K562 (cell line): ENCODE data around the gene MAD2L1BP. TPM values are rescaled to one million over a fixed set of nuclear protein-coding genes. Genes with fewer than 3 reads are reported as not detected.

Experiments
- ATAC-seq: fragments of 200-7000 bp; cut with Tn5 transposase; 3 replicates; pipeline ENCODE4 v1.9.1; 2020; ENCODE audit warnings: moderate library complexity
- BruUV-seq: library from RNA; stranded (reverse); fragments of 400-500 nt; replicated peaks from 2 replicates; lab custom pipeline; 2021; lab: Mats Ljungman, UMichigan
- CTCF ChIA-PET: fragments of 300-600 bp; formaldehyde crosslinking; extraction: SDS; loops from one replicate; lab custom pipeline; 2021; ENCODE audit warnings: low intra/inter-chr PET ratio; lab: Yijun Ruan, JAX
- POLR2A ChIA-PET: fragments of 300-600, 350-650 bp; sonication (Branson Sonifier 250); formaldehyde crosslinking; extraction: SDS; loops from one replicate; lab custom pipeline; 2021; ENCODE audit warnings: antibody characterized with exemption, inconsistent platforms; lab: Yijun Ruan, JAX
- DNase-seq, 4 experiments: peaks; one replicate each; pipeline versions ENCODE4 v3.0.0 to v3.0.0-alpha.2; 2011 to 2018; ENCODE audit warnings: low spot score in 3 of 4, mixed read lengths in 3 of 4; ENCODE audit errors: extremely low read depth in 1 of 4
- FAIRE-seq: peaks from 2 replicates; lab custom pipeline; 2011; peaks lifted over from hg19 to GRCh38; lab: Jason Lieb, UNC
- H2AFZ ChIP-seq: 2 replicates; pipeline ENCODE4 v1.6.0; 2011; ENCODE audit warnings: low read depth, low read length, control low read depth, inconsistent platforms
- H3K27ac ChIP-seq: fragments of 200-600 bp; 3 replicates; pipeline ENCODE4 v1.8.0; 2011; ENCODE audit warnings: low read depth, mild to moderate bottlenecking, control low read depth, inconsistent platforms, low read length, moderate library complexity, mixed read lengths; ENCODE audit errors: extremely low read depth
- H3K27me3 ChIP-seq, 2 experiments: fragments of 300-600 bp in 1 of 2; 2 replicates in 1 of 2; 3 replicates in 1 of 2; pipeline versions ENCODE4 v1.6.0 to v1.8.0; 2011; ENCODE audit warnings: inconsistent platforms in 2 of 2, low read length in 2 of 2, mild to moderate bottlenecking in 1 of 2, mixed read lengths in 1 of 2, moderate library complexity in 1 of 2; ENCODE audit not compliant: control insufficient read depth in 2 of 2, insufficient read depth in 2 of 2
- H3K36me3 ChIP-seq: fragments of 300-600 bp; 3 replicates; pipeline ENCODE4 v1.8.0; 2011; ENCODE audit warnings: mild to moderate bottlenecking, low read length, inconsistent platforms; ENCODE audit not compliant: control insufficient read depth, insufficient read depth
- H3K4me1 ChIP-seq, 2 experiments: fragments of 200-600 bp in 1 of 2; replicated peaks in 1 of 2; 2 replicates in 1 of 2; 3 replicates in 1 of 2; pipeline versions ENCODE4 v1.5.1 to v1.8.0; 2011; ENCODE audit warnings: inconsistent platforms in 2 of 2, low read length in 2 of 2, mild to moderate bottlenecking in 1 of 2, mixed read lengths in 1 of 2, moderate library complexity in 1 of 2; ENCODE audit not compliant: control insufficient read depth in 2 of 2, insufficient read depth in 2 of 2
- H3K4me2 ChIP-seq: 2 replicates; pipeline ENCODE4 v1.6.1; 2011; ENCODE audit warnings: low read length, control low read depth, inconsistent platforms, mixed read lengths; ENCODE audit not compliant: insufficient read depth
- H3K4me3 ChIP-seq: fragments of 200-600 bp; sonication (generic), shearing (Covaris generic); 2 replicates; pipeline ENCODE4 v1.5.1; 2016; ENCODE audit warnings: control low read depth, inconsistent platforms
- H3K79me2 ChIP-seq: fragments of 200-600 bp; 3 replicates; pipeline ENCODE4 v1.8.0; 2011; ENCODE audit warnings: low read length, inconsistent platforms; ENCODE audit not compliant: control insufficient read depth, insufficient read depth
- H3K9ac ChIP-seq, 2 experiments: 2 replicates each; pipeline versions ENCODE4 v1.6.0 to v1.6.1; 2011; ENCODE audit warnings: low read depth in 2 of 2, low read length in 2 of 2, control low read depth in 1 of 2, inconsistent platforms in 1 of 2, mild to moderate bottlenecking in 1 of 2, mixed read lengths in 1 of 2; ENCODE audit not compliant: insufficient read depth in 1 of 2
- H3K9me1 ChIP-seq: one replicate; pipeline ENCODE4 v1.6.0; 2011; ENCODE audit warnings: inconsistent platforms, mild to moderate bottlenecking, low read length, moderate library complexity; ENCODE audit not compliant: control insufficient read depth, insufficient read depth
- H3K9me3 ChIP-seq: replicated peaks from 2 replicates; pipeline ENCODE4 v1.5.1; 2011; ENCODE audit warnings: low read depth, low read length, inconsistent platforms; ENCODE audit not compliant: control insufficient read depth, insufficient read depth
- H4K20me1 ChIP-seq: replicated peaks from 2 replicates; pipeline ENCODE4 v1.6.1; 2011; ENCODE audit warnings: low read length, inconsistent platforms, mixed read lengths; ENCODE audit not compliant: control insufficient read depth, insufficient read depth
- FOXP1 ChIP-seq: sonication (generic); formaldehyde crosslinking; IDR thresholded peaks from 2 replicates; pipeline ENCODE4 v1.8.0; 2022; ENCODE audit warnings: mild to moderate bottlenecking, missing genetic modification reagents
- GATAD2A ChIP-seq: fragments of 450-650 bp; IDR thresholded peaks from 2 replicates; pipeline ENCODE4 v1.6.1; 2017
- POLR2B ChIP-seq: fragments of 450-650 bp; IDR thresholded peaks from 2 replicates; pipeline ENCODE4 v1.6.1; 2018; ENCODE audit warnings: low read depth; ENCODE audit not compliant: partially characterized antibody
- POLR2G ChIP-seq: fragments of 200-400 bp; formaldehyde crosslinking; IDR thresholded peaks from 2 replicates; pipeline ENCODE4 v1.6.1; 2017; ENCODE audit warnings: low read depth, mild to moderate bottlenecking, antibody characterized with exemption, low read length, moderate library complexity
- PTRF ChIP-seq: fragments of 450-650 bp; IDR thresholded peaks from 2 replicates; pipeline ENCODE4 v1.6.1; 2016; ENCODE audit warnings: mild to moderate bottlenecking, missing genetic modification characterization, missing compliant biosample characterization
- RBFOX2 ChIP-seq: fragments of 200-400 bp; formaldehyde crosslinking; IDR thresholded peaks from 2 replicates; pipeline ENCODE4 v1.6.1; 2017; ENCODE audit warnings: low read depth, mild to moderate bottlenecking, low read length, moderate library complexity
- RBM22 ChIP-seq: fragments of 200-400 bp; formaldehyde crosslinking; IDR thresholded peaks from 2 replicates; pipeline ENCODE4 v1.6.1; 2018; ENCODE audit warnings: low read length, low read depth; ENCODE audit not compliant: poor library complexity, severe bottlenecking
- RHOXF2B ChIP-seq: fragments of 250-450 bp; sonication (Bioruptor Pico); conservative IDR thresholded peaks from 2 replicates; pipeline ENCODE4 v1.5.1; 2021
- WHSC1 ChIP-seq: IDR thresholded peaks from one replicate; pipeline ENCODE4 v1.6.1; 2012; ENCODE audit warnings: low read length, control low read depth, inconsistent platforms
- WGBS: fragments of 100-300 bp; shearing (Covaris generic); methylation state at CpG from one replicate; pipeline ENCODE4 v1.1.6; 2016; ENCODE audit warnings: low coverage, mixed read lengths; ENCODE audit not compliant: insufficient coverage; ENCODE audit errors: missing lambda C conversion rate; 5-methylcytosine and 5-hydroxymethylcytosine counted together
- in situ Hi-C: fragments of 300-500 bp; cut with MboI; formaldehyde crosslinking; loops from 4 replicates; pipeline ENCODE4 v1.15.0; 2018; ENCODE audit warnings: inconsistent platforms, mixed read lengths
- intact Hi-C: fragments of 100-400 bp; cut with micrococcal nuclease; formaldehyde crosslinking; loops from 2 replicates; pipeline ENCODE4 v1.14.2; 2022
- polyA plus RNA-seq, 8 experiments: library from polyadenylated mRNA; depleted of rRNA in 4 of 8; stranded (reverse) in 5 of 8; unstranded in 3 of 8; fragments of >200 nt; fragmentation: Nextera tagmentation in 2 of 8; fragmentation: Illumina TruSeq in 1 of 8; extraction: Ambion mirVana in 2 of 8; extraction: Trizol in 1 of 8; gene quantifications; 2 replicates each; pipeline versions ENCODE4 v1.2.1 to v1.2.3, GENCODE V29; 2011 to 2014; ENCODE audit warnings: inconsistent platforms in 1 of 8, missing spikeins in 1 of 8
- total RNA-seq, 7 experiments: library from RNA; depleted of rRNA in 6 of 7; stranded (reverse); fragments of >200 nt in 6 of 7; fragmentation: Illumina TruSeq in 2 of 7; extraction: Trizol in 2 of 7; gene quantifications; 2 replicates each; pipeline versions ENCODE4 v1.2.1 to v1.2.3, GENCODE V29; 2011 to 2021; ENCODE audit warnings: low replicate concordance in 1 of 7
- TF ChIP-seq, protein P1 (sequence below): sonication (generic); formaldehyde crosslinking; IDR thresholded peaks from 2 replicates; pipeline ENCODE4 v1.8.0; 2022; ENCODE audit warnings: mild to moderate bottlenecking, missing genetic modification reagents

Gene MAD2L1BP
- total and polyA plus RNA-seq, 9 of the 15 experiments (the other 6 are each of a cell fraction or from before 2014, with no cell fraction given): 69.7 to 321 (median 111) TPM

DNA sequence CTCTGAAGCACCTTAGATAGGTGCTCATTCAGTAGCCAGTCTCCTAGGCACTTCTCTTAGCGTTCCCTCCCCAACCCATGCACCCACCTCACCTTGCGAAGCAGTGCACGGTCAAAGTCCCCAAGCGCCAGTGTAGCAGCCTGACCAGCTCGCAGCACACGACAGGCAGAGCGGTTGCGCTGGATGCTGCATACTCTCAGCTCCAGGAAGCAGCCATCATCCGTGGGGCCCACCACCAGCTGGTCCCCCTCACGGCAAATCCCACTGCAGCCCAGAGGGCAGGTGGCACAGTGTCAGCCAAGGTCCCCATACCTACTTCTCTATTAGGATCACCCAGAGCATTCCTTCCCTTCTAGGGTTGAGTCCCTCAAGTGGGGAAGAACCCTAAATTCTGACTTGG lies 13.1 kb upstream of the MAD2L1BP start:
- Histone ChIP-seq H3K27ac (no peak overlapping the region), H4K20me1 (0 out of 2 replicates have a peak, but pooled peaks cover 7% of the 10 kb centered on the region), H3K9me1 (peaks cover 13% of the 10 kb centered on the region), H3K4me1 (peaks cover 16 to 19% of the 10 kb centered on the region in 2 experiments), H3K9me3 (no peaks in the 10 kb centered on the region), H3K79me2 (peaks cover 39% of the 10 kb centered on the region), H3K4me3 (no peak overlapping the region), H2AFZ (no peak overlapping the region), H3K9ac (peak overlapping the region in 1 of 2 experiments; percentile 62; a peak in 1 of 4 replicates), H3K4me2 (no peak overlapping the region), H3K36me3 (peaks cover 83% of the 10 kb centered on the region), H3K27me3 (no peaks in the 10 kb centered on the region)
- no TSS peak for BruUV-seq
- FAIRE-seq (no peak), ATAC-seq (no peak), DNase-seq (no peak)
- POLR2A ChIA-PET: interaction anchor here (0.6 to 6.2 kb wide), 6 partner anchors 9 to 456 kb away, joined by 3 to 53 read pairs (median 5); no protein-coding TSS in a partner anchor
- CTCF ChIA-PET: no interaction called here
- WGBS: 93% methylated on average over 10 of the region's 10 CpGs
- in situ Hi-C loops: no loop called here
- TF ChIP-seq RHOXF2B (0 out of 2 replicates have a peak, but pooled peaks have one; percentile 27), WHSC1 (peak; percentile 88), GATAD2A (no peak), RBM22 (peak; percentile 87), POLR2G (peak; percentile 85), FOXP1 (CRISPR knock-in tag) (no peak), RBFOX2 (peak; percentile 75), POLR2B (peak; percentile 30), PTRF (tag) (no peak)
- TF ChIP-seq, protein P1, sequence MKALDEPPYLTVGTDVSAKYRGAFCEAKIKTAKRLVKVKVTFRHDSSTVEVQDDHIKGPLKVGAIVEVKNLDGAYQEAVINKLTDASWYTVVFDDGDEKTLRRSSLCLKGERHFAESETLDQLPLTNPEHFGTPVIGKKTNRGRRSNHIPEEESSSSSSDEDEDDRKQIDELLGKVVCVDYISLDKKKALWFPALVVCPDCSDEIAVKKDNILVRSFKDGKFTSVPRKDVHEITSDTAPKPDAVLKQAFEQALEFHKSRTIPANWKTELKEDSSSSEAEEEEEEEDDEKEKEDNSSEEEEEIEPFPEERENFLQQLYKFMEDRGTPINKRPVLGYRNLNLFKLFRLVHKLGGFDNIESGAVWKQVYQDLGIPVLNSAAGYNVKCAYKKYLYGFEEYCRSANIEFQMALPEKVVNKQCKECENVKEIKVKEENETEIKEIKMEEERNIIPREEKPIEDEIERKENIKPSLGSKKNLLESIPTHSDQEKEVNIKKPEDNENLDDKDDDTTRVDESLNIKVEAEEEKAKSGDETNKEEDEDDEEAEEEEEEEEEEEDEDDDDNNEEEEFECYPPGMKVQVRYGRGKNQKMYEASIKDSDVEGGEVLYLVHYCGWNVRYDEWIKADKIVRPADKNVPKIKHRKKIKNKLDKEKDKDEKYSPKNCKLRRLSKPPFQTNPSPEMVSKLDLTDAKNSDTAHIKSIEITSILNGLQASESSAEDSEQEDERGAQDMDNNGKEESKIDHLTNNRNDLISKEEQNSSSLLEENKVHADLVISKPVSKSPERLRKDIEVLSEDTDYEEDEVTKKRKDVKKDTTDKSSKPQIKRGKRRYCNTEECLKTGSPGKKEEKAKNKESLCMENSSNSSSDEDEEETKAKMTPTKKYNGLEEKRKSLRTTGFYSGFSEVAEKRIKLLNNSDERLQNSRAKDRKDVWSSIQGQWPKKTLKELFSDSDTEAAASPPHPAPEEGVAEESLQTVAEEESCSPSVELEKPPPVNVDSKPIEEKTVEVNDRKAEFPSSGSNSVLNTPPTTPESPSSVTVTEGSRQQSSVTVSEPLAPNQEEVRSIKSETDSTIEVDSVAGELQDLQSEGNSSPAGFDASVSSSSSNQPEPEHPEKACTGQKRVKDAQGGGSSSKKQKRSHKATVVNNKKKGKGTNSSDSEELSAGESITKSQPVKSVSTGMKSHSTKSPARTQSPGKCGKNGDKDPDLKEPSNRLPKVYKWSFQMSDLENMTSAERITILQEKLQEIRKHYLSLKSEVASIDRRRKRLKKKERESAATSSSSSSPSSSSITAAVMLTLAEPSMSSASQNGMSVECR (CRISPR knock-in tag): no peak
- intact Hi-C loops: no loop called here
